Upper lobe of left lung (tissue), 6 donors: ENCODE measurements around the gene DYSF. TPM values are rescaled to one million over a fixed set of nuclear protein-coding genes. Genes with fewer than 3 reads are reported as not detected.
A peak's percentile ranks its signal among the peaks of the same experiment; 100 is the strongest.

Experiments
- ATAC-seq, 2 donors: fragments of 200-7000 bp; cut with Tn5 transposase; one replicate each; pipeline ENCODE4 v1.9.1; 2022; ENCODE audit warnings: mild to moderate bottlenecking in 2 of 2, moderate library complexity in 2 of 2; ENCODE audit not compliant: low FRiP score in 2 of 2
- DNase-seq, 2 donors: peaks; one replicate each; pipeline ENCODE4 v3.0.0-alpha.2; 2019 to 2020
- H3K27ac ChIP-seq, 4 donors: fragments of 200-600 bp; sonication (generic); one replicate each; pipeline ENCODE4 v1.5.1; 2016 to 2019
- H3K27me3 ChIP-seq, 4 donors: fragments of 200-600 bp; sonication (generic); one replicate each; pipeline ENCODE4 v1.5.1; 2017 to 2019
- H3K36me3 ChIP-seq, 4 donors: fragments of 200-600 bp; sonication (generic); one replicate each; pipeline ENCODE4 v1.5.1; 2016 to 2019
- H3K4me1 ChIP-seq, 4 donors: fragments of 200-600 bp; sonication (generic); one replicate each; pipeline ENCODE4 v1.5.1; 2018 to 2019
- H3K4me3 ChIP-seq, 4 donors: fragments of 200-600 bp; sonication (generic); one replicate each; pipeline ENCODE4 v1.5.1; 2017 to 2019; ENCODE audit warnings: mild to moderate bottlenecking in 2 of 4, moderate library complexity in 1 of 4
- H3K9me3 ChIP-seq, 4 donors: fragments of 200-600 bp; sonication (generic); one replicate each; pipeline ENCODE4 v1.5.1; 2018 to 2019
- CTCF ChIP-seq, 6 experiments: fragments of 450-650 bp in 4 of 6; fragments of 200-600 bp in 2 of 6; sonication (generic) in 2 of 6; IDR thresholded peaks; one replicate each; pipeline ENCODE4 v1.5.1; 2016 to 2019; ENCODE audit warnings: antibody characterized with exemption in 6 of 6
- EP300 ChIP-seq, 4 donors: sonication (generic); formaldehyde crosslinking; IDR thresholded peaks; one replicate each; pipeline ENCODE4 v1.5.1; 2017; ENCODE audit warnings: antibody characterized with exemption in 4 of 4, control low read depth in 2 of 4
- POLR2A ChIP-seq, 4 donors: fragments of 450-650 bp; IDR thresholded peaks; one replicate each; pipeline ENCODE4 v1.5.1; 2016 to 2017; ENCODE audit warnings: antibody characterized with exemption in 4 of 4, mild to moderate bottlenecking in 2 of 4
- POLR2AphosphoS5 ChIP-seq, 2 donors: sonication (generic); formaldehyde crosslinking; IDR thresholded peaks; one replicate each; pipeline ENCODE4 v1.5.1; 2017; ENCODE audit warnings: antibody characterized with exemption in 2 of 2
- WGBS, 2 donors: methylation state at CpG; one replicate each; pipeline ENCODE4 v1.1.5; 2017 to 2018; 5-methylcytosine and 5-hydroxymethylcytosine counted together
- total RNA-seq, 6 donors: library from RNA; depleted of rRNA in 4 of 6; stranded (reverse); fragments of >200 nt in 4 of 6; gene quantifications; one replicate each; pipeline versions ENCODE4 v1.1.0 to v1.2.1, GENCODE V29; 2016 to 2021
- donor health status: DM: no; HTN: no; CAD: no; lungs with moderate emphysema.
- donor health status: DM: no; HTN: yes; CAD: no; lungs with severe emphysema.

DYSF gene
- total RNA-seq, 6 donors from 2014 or later = 17.5 to 72.7 (median 42.7) TPM

- H3K36me3 ChIP-seq = no peaks in the 10 kb centered on the region
- no peaks in the 10 kb centered on the region for H3K9me3 ChIP-seq
- H3K27me3 ChIP-seq = no peaks in the 10 kb centered on the region
- DNase-seq = no peak
- no peak overlapping the region for H3K4me3 ChIP-seq
- H3K27ac ChIP-seq = no peak overlapping the region
- H3K4me1 ChIP-seq = peaks cover 10 to 15% (median 13%) of the 10 kb centered on the region in 4 donors
- no peak for ATAC-seq
- TF ChIP-seq POLR2AphosphoS5 (IDR thresholded peaks at IDR 0.05) = no peak
- TF ChIP-seq CTCF (IDR thresholded peaks at IDR 0.05) = no peak
- no peak for TF ChIP-seq EP300 (IDR thresholded peaks at IDR 0.05)
- no peak for TF ChIP-seq POLR2A (IDR thresholded peaks at IDR 0.05)
- WGBS, 2 donors = 79 to 86% methylated on average over 3 of the region's 3 CpGs
These were observed 179.7 kb downstream of the DYSF start for GRCh38 chr2:71633086-71633485.

GRCh38 chr2:71634567-71634966 is 181.2 kb downstream of the DYSF start:
- H3K27ac ChIP-seq = no peak overlapping the region
- no peak for ATAC-seq

GRCh38 chr2:71635798-71636197 is 182.4 kb downstream of the DYSF start:
- no peaks in the 10 kb centered on the region for H3K27me3 ChIP-seq
- no peak overlapping the region for H3K4me3 ChIP-seq
- ATAC-seq (no peak), DNase-seq (no peak)
- TF ChIP-seq EP300 (IDR thresholded peaks at IDR 0.05) (no peak), POLR2A (IDR thresholded peaks at IDR 0.05) (no peak), CTCF (IDR thresholded peaks at IDR 0.05) (no peak)
- H3K9me3 ChIP-seq = no peaks in the 10 kb centered on the region
- no peaks in the 10 kb centered on the region for H3K36me3 ChIP-seq
- WGBS, 2 donors = 78 to 83% methylated on average over 5 of the region's 5 CpGs
- H3K27ac ChIP-seq = no peak overlapping the region
- peaks cover 2 to 11% (median 8%) of the 10 kb centered on the region in 4 donors for H3K4me1 ChIP-seq

More at GRCh38 chr2:71634567-71634966, 181.2 kb downstream of the DYSF start:
- Histone ChIP-seq H3K36me3 (no peaks in the 10 kb centered on the region), H3K27me3 (no peaks in the 10 kb centered on the region), H3K4me3 (no peak overlapping the region), H3K4me1 (peaks cover 9 to 15% (median 13%) of the 10 kb centered on the region in 4 donors), H3K9me3 (no peaks in the 10 kb centered on the region)
- TF ChIP-seq POLR2AphosphoS5 (IDR thresholded peaks at IDR 0.05) (no peak), EP300 (IDR thresholded peaks at IDR 0.05) (no peak), POLR2A (IDR thresholded peaks at IDR 0.05) (no peak), CTCF (IDR thresholded peaks at IDR 0.05) (no peak)
- no peak for DNase-seq
- 81 to 100% methylated on average over 1 of the region's 1 CpG for WGBS, 2 donors

- TF ChIP-seq EP300 (IDR thresholded peaks at IDR 0.05) (no peak), CTCF (IDR thresholded peaks at IDR 0.05) (no peak), POLR2A (IDR thresholded peaks at IDR 0.05) (no peak), POLR2AphosphoS5 (IDR thresholded peaks at IDR 0.05) (no peak)
- peak; percentile 43 to 57 for ATAC-seq
- Histone ChIP-seq H3K4me1 (no peaks in the 10 kb centered on the region), H3K27ac (no peak overlapping the region), H3K36me3 (no peaks in the 10 kb centered on the region), H3K9me3 (no peaks in the 10 kb centered on the region), H3K4me3 (no peak overlapping the region), H3K27me3 (no peaks in the 10 kb centered on the region)
- DNase-seq = no peak
- 80 to 84% methylated on average over 5 of the region's 5 CpGs for WGBS, 2 donors
These were observed 183.8 kb downstream of the DYSF start for GRCh38 chr2:71637168-71637567.

GRCh38 chr2:71637736-71638135 is 184.4 kb downstream of the DYSF start:
- no peak for DNase-seq
- no peaks in the 10 kb centered on the region for H3K9me3 ChIP-seq
- peaks cover 0 to 4% (median 0%) of the 10 kb centered on the region in 4 donors for H3K36me3 ChIP-seq
- no peaks in the 10 kb centered on the region for H3K27me3 ChIP-seq
- TF ChIP-seq POLR2AphosphoS5 (IDR thresholded peaks at IDR 0.05) (no peak), CTCF (IDR thresholded peaks at IDR 0.05) (no peak), EP300 (IDR thresholded peaks at IDR 0.05) (no peak), POLR2A (IDR thresholded peaks at IDR 0.05) (no peak)
- H3K4me1 ChIP-seq = no peaks in the 10 kb centered on the region
- 71 to 74% methylated on average over 4 of the region's 4 CpGs for WGBS, 2 donors
- H3K4me3 ChIP-seq = no peak overlapping the region
- no peak for ATAC-seq
- H3K27ac ChIP-seq = no peak overlapping the region
